DND-41 (cell line): ENCODE results near the gene C1QTNF12.

ENCODE experiments used
- CTCF ChIP-seq: IDR thresholded peaks from 2 replicates; pipeline ENCODE4 v1.5.1; 2012; ENCODE audit warnings: borderline replicate concordance, low read length, moderate library complexity, mild to moderate bottlenecking; ENCODE audit not compliant: poor library complexity, severe bottlenecking; ENCODE audit errors: extremely low read depth
- EZH2 ChIP-seq: IDR thresholded peaks from 3 replicates; pipeline ENCODE4 v1.6.1; 2012; ENCODE audit warnings: borderline replicate concordance, low read depth, mild to moderate bottlenecking, moderate library complexity, low read length, inconsistent platforms; ENCODE audit not compliant: severe bottlenecking

DNA sequence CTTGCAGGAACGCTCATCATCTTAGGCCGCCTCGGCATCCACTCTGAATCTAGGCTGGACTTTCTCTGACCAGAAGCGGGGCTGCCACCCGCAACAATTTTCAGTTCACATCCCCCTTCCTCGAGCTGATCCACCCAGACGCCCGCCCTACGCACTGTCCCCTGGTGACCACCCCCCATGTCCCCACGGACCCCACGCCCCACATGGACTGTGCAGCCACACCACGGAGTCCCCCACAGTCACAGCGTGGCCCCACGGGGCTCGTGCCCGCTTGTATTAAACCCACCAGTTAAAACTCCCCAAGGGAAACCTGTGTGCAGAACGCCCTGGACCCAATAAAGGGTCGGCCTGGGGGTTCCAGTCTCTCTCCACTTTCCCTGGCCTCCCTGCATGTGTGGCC lies 13.0 kb upstream of the C1QTNF12 start:
- TF ChIP-seq EZH2, result no peak
- TF ChIP-seq CTCF, result no peak
